Measurements from ENCODE around the gene OR8G1.

DNA sequence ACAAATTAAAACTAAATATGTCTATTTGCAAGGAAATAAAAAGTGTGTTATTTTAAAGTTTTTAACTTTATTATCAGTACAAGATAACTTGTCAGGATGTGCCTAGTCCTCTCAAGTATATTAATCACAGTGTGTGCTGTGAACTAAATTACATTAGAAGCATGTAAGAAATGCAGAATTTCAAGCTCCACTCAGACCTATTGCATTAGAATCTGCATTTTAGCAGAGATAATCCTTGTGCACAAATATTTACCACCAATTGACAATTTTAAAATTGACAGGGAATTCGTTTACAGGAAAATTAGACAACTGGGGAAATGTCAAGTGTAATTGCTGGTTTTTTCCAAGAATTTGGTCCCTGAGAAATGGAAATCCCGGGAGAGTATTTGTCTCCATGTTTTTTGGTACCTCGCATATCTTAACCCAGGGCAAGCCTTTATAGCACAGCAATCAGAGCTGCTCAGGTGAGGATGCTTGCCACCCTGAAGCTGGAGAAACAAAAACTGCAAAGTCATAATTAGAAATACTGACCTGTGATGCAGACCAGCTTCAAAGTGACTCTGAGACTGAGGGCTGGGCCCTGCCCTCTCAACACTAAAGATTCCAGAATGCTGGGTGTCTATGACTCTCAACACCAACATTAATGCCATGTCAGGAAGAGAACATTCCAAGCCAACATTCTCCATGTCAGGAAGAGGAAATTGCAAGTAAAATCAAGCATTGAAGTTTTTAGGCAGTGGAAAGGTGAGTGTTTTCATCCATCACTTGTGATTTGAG is at the start of gene OR8G1:
- TF ChIP-seq ATF2 (IDR thresholded peaks at IDR 0.05; ENCODE audit: low read length) (no peak), EP300 (IDR thresholded peaks at IDR 0.05; ENCODE audit: borderline replicate concordance in 1 of 2, control insufficient read depth in 1 of 2, low read depth in 2 of 2, low read length in 2 of 2) (no peak), RFX5 (IDR thresholded peaks at IDR 0.05; ENCODE audit: low read depth, low read length) (no peak), POLR2A (IDR thresholded peaks at IDR 0.05; ENCODE audit: low read depth, low read length) (no peak), TAF1 (IDR thresholded peaks at IDR 0.05; ENCODE audit: borderline replicate concordance, low read depth, low read length) (no peak), BACH1 (IDR thresholded peaks at IDR 0.05; ENCODE audit: borderline replicate concordance) (no peak)
- TF ChIP-seq, protein P1, sequence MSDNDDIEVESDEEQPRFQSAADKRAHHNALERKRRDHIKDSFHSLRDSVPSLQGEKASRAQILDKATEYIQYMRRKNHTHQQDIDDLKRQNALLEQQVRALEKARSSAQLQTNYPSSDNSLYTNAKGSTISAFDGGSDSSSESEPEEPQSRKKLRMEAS (IDR thresholded peaks at IDR 0.05; ENCODE audit: low read depth, low read length), result no peak
